Measurements from ENCODE around the gene SLC6A9.

DNA sequence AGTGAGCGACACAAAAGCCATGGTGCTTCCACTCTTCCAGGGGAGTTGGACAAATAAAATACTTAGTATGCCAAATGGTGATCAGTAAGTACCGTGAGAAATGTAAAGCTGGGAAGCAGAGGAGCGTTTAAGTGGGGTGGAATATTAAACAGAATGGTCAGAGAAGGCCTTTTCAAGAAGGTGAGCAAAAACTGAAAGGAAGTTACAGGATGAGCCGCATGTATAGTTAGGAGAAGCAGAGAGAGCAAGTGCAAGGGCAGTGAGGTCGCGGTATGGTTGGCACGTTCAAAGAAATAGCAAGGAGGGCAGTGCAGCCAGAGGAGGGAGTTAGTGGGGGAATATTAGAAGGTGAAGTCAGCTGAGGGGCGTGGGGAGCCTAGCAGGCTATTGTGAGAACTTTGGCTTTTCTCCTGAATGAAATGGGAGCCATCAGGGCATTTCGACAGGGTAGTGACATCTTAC, 57.2 kb downstream of the SLC6A9 start:
- TF ChIP-seq EZH2 (IDR thresholded peaks at IDR 0.05; ENCODE audit: borderline replicate concordance): no peak
- no peak for TF ChIP-seq CTCF (IDR thresholded peaks at IDR 0.05; ENCODE audit: poor library complexity)

Measured in hepatocyte (in vitro differentiated cells).